ENCODE measurements around the gene SND1.

- TF ChIP-seq CTCF (IDR thresholded peaks at IDR 0.05) (no peak), POLR2A (IDR thresholded peaks at IDR 0.05) (no peak)
Measured at GRCh38 chr7:127812540-127812939, 160.5 kb downstream of the SND1 start.
